HEK293 (cell line): ENCODE results near the gene NMRK2.

Source experiments
- BCL11A ChIP-seq: fragments of 450-650 bp; formaldehyde crosslinking; IDR thresholded peaks from 2 replicates; pipeline ENCODE4 v1.5.1; 2016; ENCODE audit warnings: low read depth, missing biosample characterization, missing genetic modification characterization
- BCL11B ChIP-seq: fragments of 450-650 bp; formaldehyde crosslinking; IDR thresholded peaks from 2 replicates; pipeline ENCODE4 v1.5.1; 2016; ENCODE audit warnings: low read depth, missing biosample characterization, missing genetic modification characterization
- KLF7 ChIP-seq: fragments of 450-650 bp; formaldehyde crosslinking; IDR thresholded peaks from 2 replicates; pipeline ENCODE4 v1.5.1; 2016; ENCODE audit warnings: missing biosample characterization, missing genetic modification characterization, borderline replicate concordance
- PATZ1 ChIP-seq: fragments of 450-650 bp; formaldehyde crosslinking; IDR thresholded peaks from 2 replicates; pipeline ENCODE4 v1.5.1; 2016; ENCODE audit warnings: missing biosample characterization, missing genetic modification characterization
- PRDM1 ChIP-seq: fragments of 450-650 bp; formaldehyde crosslinking; IDR thresholded peaks from 2 replicates; pipeline ENCODE4; 2016; ENCODE audit warnings: missing biosample characterization, missing genetic modification characterization
- RBAK ChIP-seq: fragments of 450-650 bp; formaldehyde crosslinking; IDR thresholded peaks from 2 replicates; pipeline ENCODE4 v1.5.1; 2016; ENCODE audit warnings: missing biosample characterization, missing genetic modification characterization
- REPIN1 ChIP-seq: fragments of 450-650 bp; formaldehyde crosslinking; IDR thresholded peaks from 2 replicates; pipeline ENCODE4 v1.5.1; 2017; ENCODE audit warnings: missing biosample characterization, missing genetic modification characterization, low read depth
- WT1 ChIP-seq: fragments of 450-650 bp; formaldehyde crosslinking; IDR thresholded peaks from 2 replicates; pipeline ENCODE4 v1.5.1; 2016; ENCODE audit warnings: missing biosample characterization, missing genetic modification characterization
- ZBTB26 ChIP-seq: fragments of 450-650 bp; formaldehyde crosslinking; optimal IDR thresholded peaks from 2 replicates; pipeline ENCODE3; 2016; ENCODE audit warnings: missing biosample characterization, mild to moderate bottlenecking, missing genetic modification characterization
- ZBTB49 ChIP-seq: fragments of 450-650 bp; formaldehyde crosslinking; IDR thresholded peaks from 2 replicates; pipeline ENCODE4 v1.5.1; 2016; ENCODE audit warnings: missing biosample characterization, missing genetic modification characterization, low read depth
- ZNF138 ChIP-seq: fragments of 450-650 bp; formaldehyde crosslinking; IDR thresholded peaks from 2 replicates; pipeline ENCODE4 v1.5.1; 2016; ENCODE audit warnings: missing biosample characterization, missing genetic modification characterization, borderline replicate concordance
- ZNF211 ChIP-seq: fragments of 450-650 bp; formaldehyde crosslinking; IDR thresholded peaks from 2 replicates; pipeline ENCODE4 v1.5.1; 2016; ENCODE audit warnings: low read depth, missing biosample characterization, missing genetic modification characterization
- ZNF223 ChIP-seq: fragments of 450-650 bp; formaldehyde crosslinking; IDR thresholded peaks from 2 replicates; pipeline ENCODE4 v1.5.1; 2016; ENCODE audit warnings: missing biosample characterization, missing genetic modification characterization
- ZNF23 ChIP-seq: fragments of 450-650 bp; formaldehyde crosslinking; IDR thresholded peaks from 2 replicates; pipeline ENCODE4 v1.5.1; 2016; ENCODE audit warnings: missing biosample characterization, missing genetic modification characterization, borderline replicate concordance
- ZNF248 ChIP-seq: fragments of 450-650 bp; formaldehyde crosslinking; IDR thresholded peaks from 2 replicates; pipeline ENCODE4 v1.5.1; 2017; ENCODE audit warnings: missing biosample characterization, missing genetic modification characterization
- ZNF302 ChIP-seq: fragments of 450-650 bp; formaldehyde crosslinking; IDR thresholded peaks from 2 replicates; pipeline ENCODE4 v1.5.1; 2016; ENCODE audit warnings: missing biosample characterization, missing genetic modification characterization, low read depth
- ZNF335 ChIP-seq: fragments of 450-650 bp; formaldehyde crosslinking; conservative IDR thresholded peaks from 2 replicates; pipeline ENCODE4 v1.5.1; 2016; ENCODE audit warnings: missing biosample characterization, missing genetic modification characterization
- ZNF341 ChIP-seq: fragments of 450-650 bp; formaldehyde crosslinking; IDR thresholded peaks from 2 replicates; pipeline ENCODE4; 2016; ENCODE audit warnings: low read depth, missing biosample characterization, missing genetic modification characterization
- ZNF398 ChIP-seq: fragments of 450-650 bp; formaldehyde crosslinking; IDR thresholded peaks from 2 replicates; pipeline ENCODE4 v1.5.1; 2017; ENCODE audit warnings: missing biosample characterization, missing genetic modification characterization
- ZNF404 ChIP-seq: fragments of 450-650 bp; formaldehyde crosslinking; IDR thresholded peaks from 2 replicates; pipeline ENCODE4 v1.5.1; 2017; ENCODE audit warnings: missing biosample characterization, missing genetic modification characterization
- ZNF501 ChIP-seq: fragments of 450-650 bp; formaldehyde crosslinking; IDR thresholded peaks from 2 replicates; pipeline ENCODE4 v1.5.1; 2016; ENCODE audit warnings: missing biosample characterization, missing genetic modification characterization
- ZNF561 ChIP-seq: fragments of 450-650 bp; IDR thresholded peaks from 2 replicates; pipeline ENCODE4 v1.5.1; 2018; ENCODE audit warnings: missing biosample characterization, missing genetic modification characterization, borderline replicate concordance
- ZNF626 ChIP-seq: fragments of 450-650 bp; sonication (Bioruptor Pico); formaldehyde crosslinking; IDR thresholded peaks from 2 replicates; pipeline ENCODE4 v1.5.1; 2018; ENCODE audit warnings: missing biosample characterization, missing genetic modification characterization, inconsistent platforms
- ZNF658 ChIP-seq: fragments of 450-650 bp; formaldehyde crosslinking; IDR thresholded peaks from 2 replicates; pipeline ENCODE4; 2016; ENCODE audit warnings: missing biosample characterization, missing genetic modification characterization
- ZNF792 ChIP-seq: fragments of 450-650 bp; formaldehyde crosslinking; IDR thresholded peaks from 2 replicates; pipeline ENCODE4 v1.5.1; 2016; ENCODE audit warnings: missing biosample characterization, missing genetic modification characterization
- TF ChIP-seq, protein P1 (sequence below): fragments of 450-650 bp; formaldehyde crosslinking; IDR thresholded peaks from 2 replicates; pipeline ENCODE4; 2016; ENCODE audit warnings: missing biosample characterization, missing genetic modification characterization
- TF ChIP-seq, protein P2 (sequence below): fragments of 450-650 bp; formaldehyde crosslinking; IDR thresholded peaks from 2 replicates; pipeline ENCODE4 v1.5.1; 2016; ENCODE audit warnings: missing biosample characterization, missing genetic modification characterization

NMRK2 gene

DNA sequence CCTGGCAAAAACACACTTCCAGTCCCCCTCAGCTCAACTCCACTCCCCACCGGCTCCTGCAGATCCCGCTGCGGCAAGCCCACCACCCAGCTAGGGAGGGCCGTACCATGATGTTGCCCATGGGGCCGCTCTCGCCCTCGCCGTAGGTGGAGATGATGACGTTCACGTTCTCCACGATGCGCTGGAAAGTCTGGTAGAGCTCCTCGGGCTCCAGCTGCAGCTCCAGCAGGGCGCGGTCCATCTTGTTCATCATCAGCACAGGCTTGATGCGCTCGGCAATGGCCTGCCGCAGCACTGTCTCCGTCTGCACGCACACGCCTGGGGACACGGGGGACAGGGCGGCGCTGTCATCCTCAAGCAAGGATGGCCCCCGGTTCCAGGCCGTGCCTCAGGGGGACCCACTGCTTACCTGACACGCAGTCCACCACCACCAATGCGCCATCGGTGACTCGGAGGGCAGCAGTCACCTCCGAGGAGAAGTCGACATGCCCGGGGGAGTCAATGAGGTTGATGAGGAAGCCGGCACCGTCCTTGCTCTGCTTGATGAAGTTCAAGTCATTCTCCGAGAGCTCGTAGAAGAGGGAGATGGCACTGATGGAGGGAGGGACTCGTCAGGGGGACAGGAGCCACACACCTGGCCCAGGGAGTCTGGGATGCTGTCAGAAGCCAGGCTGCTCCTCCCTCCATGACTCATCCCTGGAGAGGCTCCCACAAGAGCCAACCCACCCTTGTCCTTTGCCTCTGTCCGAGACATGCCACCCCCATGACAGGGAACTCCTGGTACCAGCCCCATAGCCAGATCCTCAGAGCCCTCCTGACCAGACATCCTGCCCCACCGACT is 50.1 kb downstream of the NMRK2 start (continued):
- TF ChIP-seq ZNF341 (tag by site-specific recombination) (0 out of 2 replicates have a peak, but pooled peaks have one; percentile 23), ZNF658 (tag by site-specific recombination) (no peak), ZBTB49 (tag by site-specific recombination) (no peak), RBAK (no peak), ZNF23 (tag by site-specific recombination) (no peak), ZNF792 (no peak), PATZ1 (tag by site-specific recombination) (peak; percentile 50), ZNF211 (no peak), ZNF501 (tag by site-specific recombination) (no peak), ZNF626 (tag by site-specific recombination) (no peak), ZNF404 (tag by site-specific recombination) (no peak), ZBTB26 (tag by site-specific recombination) (no peak), ZNF561 (tag by site-specific recombination) (no peak), ZNF302 (tag by site-specific recombination) (no peak), ZNF223 (tag by site-specific recombination) (no peak), BCL11B (tag by site-specific recombination) (no peak), ZNF138 (tag by site-specific recombination) (no peak), PRDM1 (tag by site-specific recombination) (no peak), REPIN1 (tag by site-specific recombination) (no peak), ZNF248 (tag by site-specific recombination) (no peak), BCL11A (tag by site-specific recombination) (0 out of 2 replicates have a peak, but pooled peaks have one; percentile 26), ZNF335 (no peak), ZNF398 (tag by site-specific recombination) (no peak), WT1 (peak; percentile 28; the same call in 1 of the 2 replicates), KLF7 (no peak)
- TF ChIP-seq, protein P1, sequence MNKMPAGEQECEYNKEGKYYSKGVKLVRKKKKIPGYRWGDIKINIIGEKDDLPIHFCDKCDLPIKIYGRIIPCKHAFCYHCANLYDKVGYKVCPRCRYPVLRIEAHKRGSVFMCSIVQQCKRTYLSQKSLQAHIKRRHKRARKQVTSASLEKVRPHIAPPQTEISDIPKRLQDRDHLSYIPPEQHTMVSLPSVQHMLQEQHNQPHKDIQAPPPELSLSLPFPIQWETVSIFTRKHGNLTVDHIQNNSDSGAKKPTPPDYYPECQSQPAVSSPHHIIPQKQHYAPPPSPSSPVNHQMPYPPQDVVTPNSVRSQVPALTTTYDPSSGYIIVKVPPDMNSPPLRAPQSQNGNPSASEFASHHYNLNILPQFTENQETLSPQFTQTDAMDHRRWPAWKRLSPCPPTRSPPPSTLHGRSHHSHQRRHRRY (tag by site-specific recombination), result no peak
- TF ChIP-seq, protein P2, sequence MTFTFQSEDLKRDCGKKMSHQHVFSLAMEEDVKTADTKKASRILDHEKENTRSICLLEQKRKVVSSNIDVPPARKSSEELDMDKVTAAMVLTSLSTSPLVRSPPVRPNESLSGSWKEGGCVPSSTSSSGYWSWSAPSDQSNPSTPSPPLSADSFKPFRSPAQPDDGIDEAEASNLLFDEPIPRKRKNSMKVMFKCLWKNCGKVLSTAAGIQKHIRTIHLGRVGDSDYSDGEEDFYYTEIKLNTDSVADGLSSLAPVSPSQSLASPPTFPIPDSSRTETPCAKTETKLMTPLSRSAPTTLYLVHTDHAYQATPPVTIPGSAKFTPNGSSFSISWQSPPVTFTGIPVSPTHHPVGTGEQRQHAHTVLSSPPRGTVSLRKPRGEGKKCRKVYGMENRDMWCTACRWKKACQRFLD (tag by site-specific recombination), result no peak
